HG03103 (cell line): Measurements from ENCODE around the gene DMP1.

Experiments used
- ATAC-seq: cut with Tn5 transposase; IDR thresholded peaks from one replicate; pipeline ENCODE4 v1.9.1; 2021; ENCODE audit warnings: low read depth; ENCODE audit not compliant: unreplicated experiment

Gene DMP1

DNA sequence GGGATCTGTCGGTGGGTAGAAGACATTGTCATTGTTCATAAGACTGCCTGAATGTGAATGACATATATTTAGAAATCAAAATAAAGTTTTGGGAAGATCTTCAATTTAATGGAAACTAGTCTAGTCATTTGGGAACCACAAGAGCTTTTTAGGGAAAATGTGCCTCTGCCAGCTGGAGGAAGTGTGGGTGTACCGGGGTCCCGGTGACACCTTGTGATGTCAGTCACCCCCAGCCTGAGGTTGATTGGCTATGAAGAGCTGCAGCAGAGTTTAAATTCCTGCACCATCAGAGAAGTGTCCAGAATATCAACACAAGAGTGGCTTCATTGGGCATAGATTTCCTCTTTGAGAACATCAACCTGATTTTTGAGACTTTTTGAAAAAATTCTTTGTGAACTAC is at the start of gene DMP1:
TSS of gene DMP1 (plus strand) at position 301 of the 400 bp plus-strand sequence. CDS start 6,213 bp downstream, outside the sequence.
- ATAC-seq, result no peak

DNA sequence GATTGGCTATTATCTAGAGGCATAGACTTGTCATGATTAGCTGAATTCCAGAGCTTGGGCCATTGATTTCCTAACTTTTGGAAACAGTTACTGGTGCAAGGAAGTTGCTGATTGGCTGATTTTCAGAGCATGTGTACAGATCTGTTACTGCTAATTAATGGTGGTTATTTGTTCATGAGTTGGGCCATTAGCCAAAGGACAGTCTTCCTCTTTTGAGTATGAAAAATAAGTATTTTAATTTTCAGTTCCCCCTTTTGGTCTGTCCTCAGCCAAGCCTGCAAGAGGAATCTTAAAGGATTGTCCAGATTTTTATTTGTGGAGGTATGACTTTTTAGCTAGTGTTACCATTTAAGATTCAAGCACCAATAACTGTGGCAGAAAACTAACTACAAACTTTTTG is 48.7 kb upstream of the DMP1 start:
- no peak for ATAC-seq

- ATAC-seq, result no peak
Measured at GRCh38 chr4:87608229-87608628, 41.9 kb upstream of the DMP1 start, which contains the start of gene DSPP. Gene DSPP (plus strand): TSS chr4:87608529. CDS start chr4:87610909, 2,380 bp downstream.

GRCh38 chr4:87614292-87614890 is 35.7 kb upstream of the DMP1 start:
- no peak for ATAC-seq

DNA sequence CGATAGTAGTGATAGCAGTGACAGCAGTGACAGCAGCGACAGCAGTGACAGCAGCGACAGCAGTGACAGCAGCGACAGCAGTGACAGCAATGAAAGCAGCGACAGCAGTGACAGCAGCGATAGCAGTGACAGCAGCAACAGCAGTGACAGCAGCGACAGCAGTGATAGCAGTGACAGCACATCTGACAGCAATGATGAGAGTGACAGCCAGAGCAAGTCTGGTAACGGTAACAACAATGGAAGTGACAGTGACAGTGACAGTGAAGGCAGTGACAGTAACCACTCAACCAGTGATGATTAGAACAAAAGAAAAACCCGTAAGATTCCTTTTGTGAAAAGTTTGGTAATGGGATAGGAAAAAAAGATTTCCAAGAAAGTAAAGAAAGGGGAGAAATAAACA is 33.8 kb upstream of the DMP1 start:
- no peak for ATAC-seq

GRCh38 chr4:87620086-87620485 is 30.0 kb upstream of the DMP1 start:
- ATAC-seq, result no peak

DNA sequence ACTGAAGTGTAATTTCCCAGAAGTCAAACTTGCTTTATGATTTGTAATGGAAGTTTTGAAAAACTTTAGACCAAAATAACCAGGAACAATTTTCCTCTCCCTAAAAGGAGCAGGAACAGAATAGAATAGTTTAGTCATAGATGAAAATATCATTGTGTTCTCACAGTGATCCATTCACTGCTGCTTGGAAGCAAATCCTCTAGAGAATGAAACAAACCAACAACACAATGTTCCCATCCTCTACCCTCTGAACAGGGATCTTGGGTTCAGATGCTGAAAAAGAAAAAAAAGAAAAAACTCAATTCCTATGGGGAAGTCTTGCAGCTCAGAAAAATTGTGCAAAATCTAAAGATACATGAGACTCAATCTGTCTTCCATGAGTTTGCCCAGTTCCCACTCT is 29.6 kb upstream of the DMP1 start:
- no peak for ATAC-seq

- no peak for ATAC-seq
Measured at GRCh38 chr4:87622303-87622702, 27.8 kb upstream of the DMP1 start.

DNA sequence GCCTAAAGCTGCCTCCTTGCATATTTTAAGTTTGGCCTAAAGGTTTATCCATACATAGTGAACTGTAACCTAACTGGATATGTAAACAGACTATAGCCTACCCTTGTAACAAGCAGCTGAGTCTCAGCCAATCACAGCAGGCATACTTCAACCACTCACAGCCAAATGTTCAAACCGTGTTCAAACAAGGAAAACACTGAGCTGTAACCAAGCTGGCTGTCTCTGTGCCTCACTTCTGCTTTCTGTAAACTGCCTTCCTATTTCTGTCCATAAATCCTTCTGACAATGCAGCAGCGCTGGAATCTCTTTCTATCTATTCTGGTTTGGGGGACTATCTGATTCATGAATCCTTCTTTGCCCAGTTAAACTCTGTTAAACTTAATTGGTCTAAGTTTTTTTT is 25.4 kb upstream of the DMP1 start:
- ATAC-seq, result peak; percentile 91

- ATAC-seq, result no peak
Measured at GRCh38 chr4:87631668-87632067, 18.4 kb upstream of the DMP1 start.

- ATAC-seq, result no peak
Measured at GRCh38 chr4:87632469-87632868, 17.6 kb upstream of the DMP1 start.

DNA sequence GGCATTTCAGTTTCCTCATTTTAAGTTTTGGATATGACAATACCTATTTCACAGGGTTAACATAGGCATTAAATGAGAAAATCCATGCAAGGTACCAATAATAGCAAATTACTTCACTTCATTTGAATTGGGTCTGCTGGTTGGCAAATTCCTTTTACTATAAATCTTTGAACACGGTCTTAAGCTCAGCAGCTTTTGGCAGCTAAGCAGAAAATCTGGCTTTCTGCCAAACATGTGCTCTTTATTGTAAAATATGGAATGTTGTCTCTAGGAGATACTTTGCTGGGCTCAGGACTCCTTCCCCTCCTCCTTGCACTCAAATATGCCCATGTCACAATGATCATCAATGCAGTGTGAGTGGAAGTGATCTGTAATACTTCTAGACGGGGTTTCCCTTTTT is 16.8 kb upstream of the DMP1 start:
- no peak for ATAC-seq

GRCh38 chr4:87644286-87644685 is 5.8 kb upstream of the DMP1 start:
- ATAC-seq, result no peak

DNA sequence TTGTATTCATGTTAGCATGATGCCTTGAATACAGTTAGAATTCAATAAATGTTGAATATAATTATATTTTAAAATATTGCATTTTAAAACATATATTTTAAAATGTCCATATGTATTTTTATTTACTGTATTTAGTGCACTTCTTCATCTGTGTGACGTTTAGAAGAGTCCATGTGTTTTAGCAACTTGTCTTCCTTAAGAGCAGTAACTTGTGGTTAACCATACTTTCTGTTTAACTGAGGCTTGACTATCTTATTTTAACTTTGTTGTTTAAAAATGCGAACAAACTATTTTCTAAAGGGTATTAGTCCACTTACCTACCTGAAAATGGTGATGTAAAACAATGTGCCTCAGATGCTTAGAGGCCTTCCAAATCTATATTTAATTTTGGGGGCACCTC is 858 bp downstream of the DMP1 start:
- no peak for ATAC-seq

DNA sequence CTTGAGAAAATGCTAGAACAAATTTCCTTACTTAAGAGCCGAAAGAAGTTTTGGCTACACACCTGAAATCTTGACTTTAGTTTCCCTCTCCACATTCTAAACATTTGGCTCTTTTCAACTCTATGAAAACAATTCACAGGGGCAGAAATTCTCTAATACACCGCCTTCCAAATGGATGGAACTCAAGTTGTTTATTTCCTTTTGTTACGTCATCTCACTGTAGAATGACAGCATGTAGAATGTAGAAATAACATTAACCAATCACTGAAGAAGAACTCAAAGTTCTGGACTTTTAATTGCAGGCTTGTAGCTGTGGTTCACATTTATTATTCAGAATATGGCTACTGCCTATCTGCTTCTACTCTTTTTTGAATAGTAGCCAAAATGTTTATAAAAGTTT is 1.9 kb downstream of the DMP1 start:
- no peak for ATAC-seq

DNA sequence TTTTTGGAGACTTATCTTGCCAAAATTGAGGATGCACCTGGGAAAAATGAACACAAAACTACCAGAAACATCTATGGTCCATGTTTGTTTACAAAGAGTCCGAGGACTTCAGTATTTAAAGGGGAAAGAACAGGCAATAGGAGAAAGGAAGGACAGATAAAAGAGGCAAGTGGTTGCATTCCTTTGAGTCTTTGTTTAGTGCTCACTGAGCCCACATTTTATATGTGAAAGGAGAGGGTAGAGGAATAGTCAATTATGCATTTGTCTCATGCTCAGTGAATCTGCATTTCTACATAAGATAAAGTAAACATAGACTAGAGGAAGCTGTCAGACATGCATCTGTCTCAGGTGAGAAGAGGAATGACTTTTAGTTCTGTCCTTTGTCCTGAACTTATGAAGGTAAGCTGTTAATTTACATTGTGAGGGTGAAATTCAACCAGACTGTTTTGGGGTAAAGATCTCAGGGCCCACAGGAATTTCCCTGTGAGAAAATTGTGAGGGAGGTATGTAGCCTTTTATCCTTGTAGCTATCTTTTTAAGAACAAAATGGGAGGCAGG is 4.5 kb downstream of the DMP1 start:
- ATAC-seq, result no peak

DNA sequence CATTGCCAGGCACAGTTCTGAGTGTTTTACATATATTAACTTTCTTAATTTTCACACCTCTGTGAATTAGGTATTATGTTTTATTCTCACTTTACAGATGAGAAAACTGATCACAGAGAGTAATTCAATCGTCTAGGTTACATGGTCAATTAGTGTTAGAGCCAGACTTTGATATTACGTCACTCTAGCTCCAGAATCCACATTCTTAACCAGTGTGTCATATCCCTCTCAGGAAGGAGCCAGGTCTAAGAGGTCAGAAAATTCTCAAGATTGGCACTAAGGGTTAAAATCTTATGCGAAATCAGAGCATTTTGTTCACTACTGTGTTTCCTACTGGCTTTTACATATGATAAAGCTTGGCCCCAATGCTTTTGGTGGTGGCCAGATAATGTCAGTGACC is 7.4 kb downstream of the DMP1 start:
- ATAC-seq, result no peak

DNA sequence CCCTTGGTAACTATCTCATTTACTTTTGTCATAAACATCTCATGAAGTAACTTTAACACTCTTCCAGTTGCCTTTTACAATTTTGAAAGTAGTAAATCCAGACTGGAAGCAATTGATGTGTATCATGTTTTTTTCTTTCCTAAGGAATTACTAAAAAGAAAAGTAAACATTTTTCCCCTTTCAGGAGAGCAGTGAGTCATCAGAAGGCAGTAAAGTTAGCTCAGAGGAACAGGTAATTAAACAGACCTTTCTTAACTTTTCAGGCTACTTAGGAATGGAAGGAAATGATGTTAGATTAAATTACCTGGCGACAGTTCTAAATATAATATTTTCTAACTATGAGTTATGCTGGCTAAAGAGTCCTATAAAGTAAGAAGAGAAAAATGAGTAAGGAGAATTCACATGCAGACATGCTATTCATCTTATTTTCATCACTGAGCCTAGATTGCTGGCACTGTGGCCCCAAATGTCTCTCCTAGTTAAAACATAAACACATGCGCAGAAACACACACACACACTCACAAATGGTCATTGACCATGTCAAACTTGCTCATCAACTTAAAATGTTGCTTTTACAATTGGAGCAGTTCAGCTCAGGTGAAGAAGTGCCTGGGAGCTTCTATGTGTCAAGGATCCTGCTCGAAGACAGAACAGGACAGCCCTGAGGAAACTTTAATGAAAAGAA is 9.3 kb downstream of the DMP1 start:
- no peak for ATAC-seq

DNA sequence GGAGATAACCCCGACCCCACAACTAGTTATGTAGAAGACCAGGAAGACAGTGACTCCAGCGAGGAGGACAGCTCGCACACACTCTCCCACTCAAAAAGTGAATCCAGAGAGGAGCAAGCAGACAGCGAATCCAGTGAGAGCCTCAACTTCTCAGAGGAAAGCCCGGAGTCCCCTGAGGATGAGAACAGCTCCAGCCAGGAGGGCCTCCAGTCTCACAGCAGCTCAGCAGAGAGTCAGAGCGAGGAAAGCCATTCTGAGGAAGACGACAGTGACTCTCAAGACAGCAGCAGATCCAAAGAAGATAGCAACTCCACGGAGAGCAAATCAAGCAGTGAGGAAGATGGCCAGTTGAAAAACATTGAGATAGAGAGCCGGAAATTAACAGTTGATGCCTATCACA is 12.8 kb downstream of the DMP1 start:
- no peak for ATAC-seq

- no peak for ATAC-seq
Measured at GRCh38 chr4:87669373-87669772, 19.3 kb downstream of the DMP1 start.

- no peak for ATAC-seq
Measured at GRCh38 chr4:87677731-87678130, 27.7 kb downstream of the DMP1 start.
